Measurements from ENCODE around the gene B3GNT2.

GRCh38 chr2:62240546-62240945 is 44.6 kb downstream of the B3GNT2 start:
- TF ChIP-seq, protein P1, sequence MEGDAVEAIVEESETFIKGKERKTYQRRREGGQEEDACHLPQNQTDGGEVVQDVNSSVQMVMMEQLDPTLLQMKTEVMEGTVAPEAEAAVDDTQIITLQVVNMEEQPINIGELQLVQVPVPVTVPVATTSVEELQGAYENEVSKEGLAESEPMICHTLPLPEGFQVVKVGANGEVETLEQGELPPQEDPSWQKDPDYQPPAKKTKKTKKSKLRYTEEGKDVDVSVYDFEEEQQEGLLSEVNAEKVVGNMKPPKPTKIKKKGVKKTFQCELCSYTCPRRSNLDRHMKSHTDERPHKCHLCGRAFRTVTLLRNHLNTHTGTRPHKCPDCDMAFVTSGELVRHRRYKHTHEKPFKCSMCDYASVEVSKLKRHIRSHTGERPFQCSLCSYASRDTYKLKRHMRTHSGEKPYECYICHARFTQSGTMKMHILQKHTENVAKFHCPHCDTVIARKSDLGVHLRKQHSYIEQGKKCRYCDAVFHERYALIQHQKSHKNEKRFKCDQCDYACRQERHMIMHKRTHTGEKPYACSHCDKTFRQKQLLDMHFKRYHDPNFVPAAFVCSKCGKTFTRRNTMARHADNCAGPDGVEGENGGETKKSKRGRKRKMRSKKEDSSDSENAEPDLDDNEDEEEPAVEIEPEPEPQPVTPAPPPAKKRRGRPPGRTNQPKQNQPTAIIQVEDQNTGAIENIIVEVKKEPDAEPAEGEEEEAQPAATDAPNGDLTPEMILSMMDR (IDR thresholded peaks at IDR 0.05): no peak
- no peak for TF ChIP-seq EP300 (IDR thresholded peaks at IDR 0.05)
- no peak for TF ChIP-seq POLR2A (IDR thresholded peaks at IDR 0.05)

All from ovary (tissue), 3 donors.